ENCODE data around the gene SLC9A9.

SLC9A9 gene

DNA sequence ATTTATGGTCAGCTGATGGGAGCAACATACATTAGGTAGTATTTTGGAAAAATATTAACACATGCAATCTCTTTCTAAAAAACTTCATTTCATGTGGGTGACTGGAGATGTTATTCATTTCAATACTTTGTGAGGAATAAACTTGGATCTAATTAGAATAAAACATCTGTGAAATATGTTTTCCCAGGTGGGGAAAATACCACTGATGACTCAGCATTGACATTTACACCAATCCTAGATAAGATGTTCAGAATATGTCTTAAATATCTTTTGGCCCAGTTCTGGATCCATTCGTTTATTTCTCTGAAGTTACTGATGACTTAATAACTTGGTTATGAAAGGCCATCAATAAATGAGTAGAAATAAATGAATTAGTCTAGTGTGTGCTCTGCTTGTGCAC lies 481.1 kb downstream of the SLC9A9 start:
- DNase-seq (ENCODE audit: low read depth): peak; percentile 32
- no peak overlapping the region for H3K4me3 ChIP-seq (ENCODE audit: control insufficient read depth, low read depth, low read length)
- TF ChIP-seq, protein P1, sequence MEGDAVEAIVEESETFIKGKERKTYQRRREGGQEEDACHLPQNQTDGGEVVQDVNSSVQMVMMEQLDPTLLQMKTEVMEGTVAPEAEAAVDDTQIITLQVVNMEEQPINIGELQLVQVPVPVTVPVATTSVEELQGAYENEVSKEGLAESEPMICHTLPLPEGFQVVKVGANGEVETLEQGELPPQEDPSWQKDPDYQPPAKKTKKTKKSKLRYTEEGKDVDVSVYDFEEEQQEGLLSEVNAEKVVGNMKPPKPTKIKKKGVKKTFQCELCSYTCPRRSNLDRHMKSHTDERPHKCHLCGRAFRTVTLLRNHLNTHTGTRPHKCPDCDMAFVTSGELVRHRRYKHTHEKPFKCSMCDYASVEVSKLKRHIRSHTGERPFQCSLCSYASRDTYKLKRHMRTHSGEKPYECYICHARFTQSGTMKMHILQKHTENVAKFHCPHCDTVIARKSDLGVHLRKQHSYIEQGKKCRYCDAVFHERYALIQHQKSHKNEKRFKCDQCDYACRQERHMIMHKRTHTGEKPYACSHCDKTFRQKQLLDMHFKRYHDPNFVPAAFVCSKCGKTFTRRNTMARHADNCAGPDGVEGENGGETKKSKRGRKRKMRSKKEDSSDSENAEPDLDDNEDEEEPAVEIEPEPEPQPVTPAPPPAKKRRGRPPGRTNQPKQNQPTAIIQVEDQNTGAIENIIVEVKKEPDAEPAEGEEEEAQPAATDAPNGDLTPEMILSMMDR (conservative IDR thresholded peaks at IDR 0.05; ENCODE audit: control insufficient read depth, insufficient read depth, low read depth, low read length): no peak

DNA sequence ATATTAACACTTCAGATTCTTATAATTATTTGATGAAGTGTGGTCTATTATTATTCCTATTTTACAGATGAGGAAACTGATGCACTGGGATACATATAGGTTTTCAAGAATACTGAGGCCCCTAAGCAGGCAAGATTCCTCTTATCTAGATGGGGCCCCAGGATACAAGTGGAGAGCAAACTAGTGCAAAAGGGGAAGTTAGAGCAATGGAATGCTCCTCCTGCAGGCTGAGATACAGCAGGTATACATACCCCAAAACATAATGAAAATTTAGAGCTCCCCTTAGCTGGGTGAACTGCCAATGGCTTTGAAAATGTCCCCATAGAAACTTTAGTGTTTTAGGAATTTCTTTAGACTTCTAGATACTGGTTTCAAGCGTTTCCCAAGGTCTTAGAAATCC lies 481.6 kb downstream of the SLC9A9 start:
- TF ChIP-seq, protein P1 (conservative IDR thresholded peaks at IDR 0.05; ENCODE audit: control insufficient read depth, insufficient read depth, low read depth, low read length): no peak
- no peak overlapping the region for H3K4me3 ChIP-seq (ENCODE audit: control insufficient read depth, low read depth, low read length)
- no peak for DNase-seq (ENCODE audit: low read depth)

DNA sequence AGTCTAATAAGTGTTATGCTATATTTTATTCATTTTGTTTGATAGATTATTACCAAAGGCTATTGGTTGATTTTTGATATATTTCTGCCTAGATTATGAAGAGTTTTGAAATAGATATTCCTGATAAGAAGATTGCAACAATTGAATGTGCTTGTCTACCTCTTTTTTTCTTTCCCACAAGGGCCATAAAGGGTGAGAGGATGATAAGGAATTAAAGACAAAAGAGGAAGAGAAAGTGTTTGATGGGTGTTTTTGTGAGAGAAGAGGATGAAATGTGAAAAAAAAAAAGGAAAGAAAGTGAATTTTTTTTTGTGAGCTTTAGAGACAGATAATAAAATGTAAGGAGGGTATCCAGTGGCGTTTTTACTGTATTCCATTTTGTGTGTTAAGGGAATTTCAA lies 484.3 kb downstream of the SLC9A9 start:
- TF ChIP-seq, protein P1 (conservative IDR thresholded peaks at IDR 0.05; ENCODE audit: control insufficient read depth, insufficient read depth, low read depth, low read length): no peak
- H3K4me3 ChIP-seq (ENCODE audit: control insufficient read depth, low read depth, low read length): no peak overlapping the region
- DNase-seq (ENCODE audit: low read depth): no peak

DNA sequence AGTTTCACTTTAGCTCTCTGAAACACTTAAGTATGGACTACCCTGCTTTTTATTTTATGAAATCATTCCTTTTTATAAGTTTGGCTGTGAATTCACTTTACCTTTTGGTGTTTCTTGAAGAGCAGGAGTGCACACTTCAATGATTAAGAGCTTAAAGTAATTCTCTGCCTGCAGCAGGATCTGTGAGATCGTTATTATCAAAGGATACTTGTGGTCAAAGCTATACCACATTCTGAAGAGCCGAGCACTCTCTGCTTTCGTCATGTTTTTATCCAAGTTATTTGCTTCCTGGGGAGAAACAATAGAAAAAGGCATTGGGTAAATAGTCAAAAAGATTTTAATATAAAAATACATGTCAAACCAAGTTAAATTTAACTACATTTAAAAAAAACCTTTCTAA lies 485.0 kb downstream of the SLC9A9 start:
- no peak overlapping the region for H3K4me3 ChIP-seq (ENCODE audit: control insufficient read depth, low read depth, low read length)
- TF ChIP-seq, protein P1 (conservative IDR thresholded peaks at IDR 0.05; ENCODE audit: control insufficient read depth, insufficient read depth, low read depth, low read length): no peak
- DNase-seq (ENCODE audit: low read depth): peak; percentile 39

DNA sequence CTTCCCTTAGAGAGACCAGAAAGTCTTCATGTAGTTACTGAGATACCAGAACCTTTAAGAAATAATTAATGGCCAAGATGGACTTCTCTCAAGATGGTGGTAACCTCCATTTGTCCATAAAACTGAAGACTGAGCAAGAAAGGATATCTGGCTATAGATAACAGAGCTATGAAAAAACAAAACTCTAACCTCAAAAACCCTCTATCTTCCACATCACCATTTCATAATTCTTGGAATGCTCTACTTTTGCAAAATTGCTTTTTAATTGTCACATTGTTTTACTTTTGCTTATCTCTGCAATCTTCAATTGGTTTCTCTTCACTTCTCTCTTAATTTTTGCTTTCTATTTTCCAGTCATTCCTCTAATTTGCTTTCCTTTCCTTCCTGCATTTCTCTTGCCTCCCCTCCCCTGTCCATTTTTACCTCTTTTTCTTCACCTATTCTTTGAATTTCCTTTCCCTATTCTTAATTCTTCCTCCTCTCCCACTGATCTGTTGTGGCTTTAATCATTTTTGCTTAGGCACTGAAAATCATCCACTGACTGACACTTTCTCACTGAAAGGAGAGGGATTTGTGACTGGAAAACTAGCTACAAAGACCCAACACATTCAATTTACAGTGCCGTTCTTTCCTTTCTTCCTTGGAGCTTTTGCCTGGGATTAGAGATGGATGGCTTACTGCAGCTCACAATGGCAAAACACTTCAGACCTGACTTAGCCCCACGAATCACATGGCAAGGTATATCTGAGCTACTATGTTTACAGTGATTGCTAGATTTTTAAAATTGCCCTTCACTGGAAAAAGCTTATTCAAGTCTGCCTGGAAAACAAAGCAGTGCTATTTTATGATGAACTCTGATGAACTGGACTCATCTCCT lies 485.9 kb downstream of the SLC9A9 start:
- H3K4me3 ChIP-seq (ENCODE audit: control insufficient read depth, low read depth, low read length): no peak overlapping the region
- TF ChIP-seq, protein P1 (conservative IDR thresholded peaks at IDR 0.05; ENCODE audit: control insufficient read depth, insufficient read depth, low read depth, low read length): no peak
- DNase-seq (ENCODE audit: low read depth): no peak

DNA sequence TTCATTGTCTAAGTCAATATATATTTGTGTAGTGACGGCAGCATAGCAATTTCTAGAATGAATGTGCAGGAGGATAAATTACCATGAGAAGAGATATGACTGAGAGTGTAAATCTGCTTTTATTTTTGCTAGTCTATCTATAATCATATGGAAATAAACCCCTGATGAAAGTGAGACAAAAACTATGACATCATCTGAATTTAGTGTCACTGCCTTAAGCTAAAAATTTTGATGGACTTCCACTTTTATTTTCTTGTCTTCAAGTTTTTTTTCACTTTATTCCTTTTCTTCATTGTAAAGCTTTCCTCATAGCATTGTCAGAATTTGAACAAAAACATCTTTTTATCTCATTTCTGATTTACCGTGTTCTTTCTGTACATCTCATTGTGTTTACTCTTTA lies 486.7 kb downstream of the SLC9A9 start:
- no peak overlapping the region for H3K4me3 ChIP-seq (ENCODE audit: control insufficient read depth, low read depth, low read length)
- no peak for DNase-seq (ENCODE audit: low read depth)
- TF ChIP-seq, protein P1 (conservative IDR thresholded peaks at IDR 0.05; ENCODE audit: control insufficient read depth, insufficient read depth, low read depth, low read length): no peak
